K562 (cell line): Measurements from ENCODE around the gene KRI1. TPM values are rescaled to one million over a fixed set of nuclear protein-coding genes. Genes with fewer than 3 reads are reported as not detected.
A peak's percentile ranks its signal among the peaks of the same experiment; 100 is the strongest.

Source experiments
- ARID2 ChIP-seq: fragments of 450-650 bp; IDR thresholded peaks from 2 replicates; pipeline ENCODE4 v1.6.1; 2017; ENCODE audit warnings: antibody characterized with exemption, mild to moderate bottlenecking
- ARID4B ChIP-seq: sonication (generic); formaldehyde crosslinking; IDR thresholded peaks from 2 replicates; pipeline ENCODE4 v1.8.0; 2022; ENCODE audit warnings: mild to moderate bottlenecking, missing genetic modification reagents
- CREM ChIP-seq: IDR thresholded peaks from 2 replicates; pipeline ENCODE4 v1.6.1; 2014; ENCODE audit warnings: antibody characterized with exemption, low read depth
- CTCF ChIP-seq, 3 experiments: IDR thresholded peaks in 2 of 3; conservative IDR thresholded peaks in 1 of 3; 2 replicates each; pipeline ENCODE4 v1.5.1; 2011 to 2012; ENCODE audit warnings: low read length in 3 of 3, mild to moderate bottlenecking in 3 of 3, control low read depth in 2 of 3, improper control_type of control experiment in 1 of 3, inconsistent platforms in 1 of 3, low read depth in 1 of 3, mixed read lengths in 1 of 3, moderate library complexity in 1 of 3; ENCODE audit not compliant: insufficient read depth in 2 of 3
- ELF4 ChIP-seq: fragments of 450-650 bp; formaldehyde crosslinking; IDR thresholded peaks from 2 replicates; pipeline ENCODE4 v1.4.0; 2022; ENCODE audit warnings: missing genetic modification characterization
- FOXA1 ChIP-seq: fragments of 450-650 bp; IDR thresholded peaks from 2 replicates; pipeline ENCODE4 v1.6.1; 2016; ENCODE audit warnings: mild to moderate bottlenecking, borderline replicate concordance
- ILK ChIP-seq: fragments of 450-650 bp; IDR thresholded peaks from 2 replicates; pipeline ENCODE4 v1.6.1; 2016; ENCODE audit warnings: missing genetic modification characterization, low read depth, mild to moderate bottlenecking, missing compliant biosample characterization, moderate library complexity, borderline replicate concordance
- NEUROD1 ChIP-seq: fragments of 150-350 bp; IDR thresholded peaks from 2 replicates; pipeline ENCODE4 v1.6.1; 2014; ENCODE audit warnings: borderline replicate concordance, low read length, low read depth; ENCODE audit not compliant: partially characterized antibody
- NFIC ChIP-seq: fragments of 450-650 bp; IDR thresholded peaks from 2 replicates; pipeline ENCODE4 v1.6.1; 2017; ENCODE audit warnings: mild to moderate bottlenecking, inconsistent platforms
- PKNOX1 ChIP-seq: fragments of 450-650 bp; IDR thresholded peaks from 2 replicates; pipeline ENCODE4 v1.6.1; 2016
- SNRNP70 ChIP-seq: fragments of 200-400 bp; formaldehyde crosslinking; optimal IDR thresholded peaks from 2 replicates; pipeline ENCODE3; 2017; ENCODE audit warnings: low read depth, low read length
- THAP7 ChIP-seq: fragments of 250-450 bp; sonication (Bioruptor Pico); IDR thresholded peaks from 2 replicates; pipeline ENCODE4 v1.5.0; 2021
- YY1 ChIP-seq, 3 experiments: IDR thresholded peaks; 2 replicates each; pipeline ENCODE4 v1.6.1; 2011; ENCODE audit warnings: low read length in 2 of 3, mild to moderate bottlenecking in 2 of 3, moderate library complexity in 2 of 3, borderline replicate concordance in 1 of 3, control low read depth in 1 of 3, low read depth in 1 of 3; ENCODE audit not compliant: insufficient read depth in 3 of 3, insufficient replicate concordance in 2 of 3, control insufficient read depth in 1 of 3, insufficient read length in 1 of 3; ENCODE audit errors: extremely low read depth in 1 of 3
- ZBTB1 ChIP-seq: sonication (generic); formaldehyde crosslinking; IDR thresholded peaks from 2 replicates; pipeline ENCODE4 v1.8.1; 2023; ENCODE audit warnings: missing genetic modification reagents, low read depth, mild to moderate bottlenecking, borderline replicate concordance
- ZNF24 ChIP-seq: fragments of 450-650 bp; IDR thresholded peaks from 2 replicates; pipeline ENCODE4 v1.6.1; 2016
- polyA plus RNA-seq, 8 experiments: library from polyadenylated mRNA; depleted of rRNA in 4 of 8; stranded (reverse) in 5 of 8; unstranded in 3 of 8; fragments of >200 nt; fragmentation: Nextera tagmentation in 2 of 8; fragmentation: Illumina TruSeq in 1 of 8; extraction: Ambion mirVana in 2 of 8; extraction: Trizol in 1 of 8; gene quantifications; 2 replicates each; pipeline versions ENCODE4 v1.2.1 to v1.2.3, GENCODE V29; 2011 to 2014; ENCODE audit warnings: inconsistent platforms in 1 of 8, missing spikeins in 1 of 8
- total RNA-seq, 7 experiments: library from RNA; depleted of rRNA in 6 of 7; stranded (reverse); fragments of >200 nt in 6 of 7; fragmentation: Illumina TruSeq in 2 of 7; extraction: Trizol in 2 of 7; gene quantifications; 2 replicates each; pipeline versions ENCODE4 v1.2.1 to v1.2.3, GENCODE V29; 2011 to 2021; ENCODE audit warnings: low replicate concordance in 1 of 7

The KRI1 gene
- total and polyA plus RNA-seq, 9 of the 15 experiments (the other 6 are each of a cell fraction or from before 2014, with no cell fraction given), result 1.1 to 50.7 (median 24.7) TPM

GRCh38 chr19:10580979-10581631 is 15.3 kb upstream of the KRI1 start (continued):
- TF ChIP-seq ARID4B (peak; percentile 34; the same call in 1 of the 2 replicates), PKNOX1 (no peak), NFIC (no peak), ARID2 (peak; percentile 97), ZBTB1 (CRISPR knock-in tag) (no peak), ILK (tag) (no peak), CTCF (IDR thresholded peaks at IDR 0.05 in 2 of 3, conservative IDR thresholded peaks at IDR 0.05 in 1 of 3; ENCODE audit: insufficient read depth in 2 of 3, low read depth in 1 of 3, low read length in 3 of 3) (peak; percentile 100), THAP7 (CRISPR knock-in tag) (no peak), ZNF24 (no peak; the same call in 1 of the 2 replicates), FOXA1 (no peak), SNRNP70 (no peak), CREM (peak; percentile 43), YY1 (IDR thresholded peaks at IDR 0.05; ENCODE audit: borderline replicate concordance in 1 of 3, control insufficient read depth in 1 of 3, extremely low read depth in 1 of 3, insufficient read depth in 3 of 3, insufficient read length in 1 of 3, insufficient replicate concordance in 2 of 3, low read depth in 1 of 3, low read length in 2 of 3) (peak in 2 of 3 experiments; percentile 17 to 58), NEUROD1 (no peak), ELF4 (CRISPR knock-in tag) (no peak)
